WERI-Rb-1 (cell line): ENCODE data around the gene CTNNA1.

ENCODE experiments used
- DNase-seq: peaks from one replicate; pipeline ENCODE4 v3.0.0-alpha.2; 2020
- H3K27ac ChIP-seq: fragments of 250-450 bp; sonication (Bioruptor Pico); 2 replicates; pipeline ENCODE4 v1.5.1; 2020; ENCODE audit warnings: mild to moderate bottlenecking, moderate library complexity
- H3K27me3 ChIP-seq: fragments of 250-450 bp; sonication (Bioruptor Pico); 2 replicates; pipeline ENCODE4 v1.5.1; 2021; ENCODE audit warnings: mild to moderate bottlenecking, low read depth, moderate library complexity; ENCODE audit not compliant: insufficient read depth, severe bottlenecking
- H3K36me3 ChIP-seq: fragments of 250-450 bp; sonication (Bioruptor Pico); 2 replicates; pipeline ENCODE4 v1.5.1; 2020; ENCODE audit warnings: mild to moderate bottlenecking, moderate library complexity
- H3K4me3 ChIP-seq: 2 replicates; pipeline ENCODE4 v1.5.1; 2011; ENCODE audit warnings: low read depth, mild to moderate bottlenecking, control low read depth, low read length
- H3K9me3 ChIP-seq: fragments of 250-450 bp; sonication (Bioruptor Pico); 2 replicates; pipeline ENCODE4 v1.5.1; 2021; ENCODE audit warnings: mild to moderate bottlenecking, moderate library complexity; ENCODE audit not compliant: severe bottlenecking
- TF ChIP-seq, protein P1 (sequence below): IDR thresholded peaks from 2 replicates; pipeline ENCODE4 v1.5.1; 2011; ENCODE audit warnings: low read depth, mild to moderate bottlenecking, control low read depth, inconsistent platforms, low read length

Gene CTNNA1

DNA sequence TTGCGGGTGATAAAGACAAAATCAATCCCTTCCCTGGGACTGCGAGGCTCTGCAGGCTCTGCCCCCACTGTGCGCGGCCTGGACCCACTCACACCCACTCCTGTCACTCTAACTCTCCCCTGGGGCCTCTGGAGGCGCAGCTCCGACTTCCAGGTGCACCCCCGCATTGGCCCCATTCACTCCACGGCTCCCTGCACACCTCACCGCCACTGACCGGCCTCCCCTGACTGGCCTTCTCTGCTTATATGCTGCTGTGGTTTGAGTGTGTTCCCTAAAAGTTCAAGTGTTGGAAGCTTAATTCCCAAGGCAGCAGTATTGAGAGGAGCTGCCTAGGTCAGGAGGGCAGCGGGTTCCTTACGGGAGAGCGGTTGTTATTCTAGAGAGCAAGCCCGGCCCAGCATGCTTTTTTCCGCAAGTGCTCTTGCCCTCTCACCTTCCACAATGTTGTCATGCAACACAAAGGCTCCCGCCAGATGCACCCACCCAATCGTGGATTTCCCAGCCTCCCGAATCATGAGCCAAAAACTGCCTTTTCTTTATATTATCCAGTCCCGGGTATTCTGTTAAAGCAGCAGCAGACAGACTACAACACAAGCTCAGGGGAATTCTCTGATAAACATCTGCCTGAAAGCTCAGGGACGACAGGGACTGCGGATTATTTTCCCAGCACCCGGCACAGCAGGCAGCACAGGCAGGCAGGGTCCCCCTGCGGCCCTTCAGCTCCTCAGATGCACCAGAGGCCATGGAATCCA is 195.4 kb downstream of the CTNNA1 start:
- no peak for DNase-seq

DNA sequence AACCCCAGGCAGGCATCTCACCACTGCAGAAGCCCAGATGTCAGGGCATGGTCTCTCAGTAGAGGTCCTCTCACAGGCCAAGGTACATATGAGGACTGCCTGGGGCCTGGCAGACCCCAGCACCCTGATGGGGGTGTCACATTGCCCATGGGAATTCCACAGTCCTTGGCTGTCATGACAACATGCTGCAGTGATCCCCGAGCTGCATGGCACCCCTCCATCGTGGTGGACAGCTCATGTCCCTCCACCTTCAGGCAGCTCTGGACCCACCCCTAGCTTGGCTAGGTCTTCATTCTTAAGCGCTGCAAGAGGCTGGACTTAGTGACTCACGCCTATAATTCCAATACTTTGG is 196.0 kb downstream of the CTNNA1 start:
- DNase-seq, result no peak
- Histone ChIP-seq H3K27ac (no peak overlapping the region), H3K4me3 (no peak overlapping the region), H3K9me3 (no peaks in the 10 kb centered on the region), H3K27me3 (no peaks in the 10 kb centered on the region), H3K36me3 (peaks cover 19% of the 10 kb centered on the region)
- TF ChIP-seq, protein P1, sequence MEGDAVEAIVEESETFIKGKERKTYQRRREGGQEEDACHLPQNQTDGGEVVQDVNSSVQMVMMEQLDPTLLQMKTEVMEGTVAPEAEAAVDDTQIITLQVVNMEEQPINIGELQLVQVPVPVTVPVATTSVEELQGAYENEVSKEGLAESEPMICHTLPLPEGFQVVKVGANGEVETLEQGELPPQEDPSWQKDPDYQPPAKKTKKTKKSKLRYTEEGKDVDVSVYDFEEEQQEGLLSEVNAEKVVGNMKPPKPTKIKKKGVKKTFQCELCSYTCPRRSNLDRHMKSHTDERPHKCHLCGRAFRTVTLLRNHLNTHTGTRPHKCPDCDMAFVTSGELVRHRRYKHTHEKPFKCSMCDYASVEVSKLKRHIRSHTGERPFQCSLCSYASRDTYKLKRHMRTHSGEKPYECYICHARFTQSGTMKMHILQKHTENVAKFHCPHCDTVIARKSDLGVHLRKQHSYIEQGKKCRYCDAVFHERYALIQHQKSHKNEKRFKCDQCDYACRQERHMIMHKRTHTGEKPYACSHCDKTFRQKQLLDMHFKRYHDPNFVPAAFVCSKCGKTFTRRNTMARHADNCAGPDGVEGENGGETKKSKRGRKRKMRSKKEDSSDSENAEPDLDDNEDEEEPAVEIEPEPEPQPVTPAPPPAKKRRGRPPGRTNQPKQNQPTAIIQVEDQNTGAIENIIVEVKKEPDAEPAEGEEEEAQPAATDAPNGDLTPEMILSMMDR, result no peak

More for the DNA sequence above, 195.4 kb downstream of the CTNNA1 start:
- TF ChIP-seq, protein P1, result no peak
- Histone ChIP-seq H3K9me3 (no peaks in the 10 kb centered on the region), H3K36me3 (peaks cover 19% of the 10 kb centered on the region), H3K4me3 (no peak overlapping the region), H3K27me3 (no peaks in the 10 kb centered on the region), H3K27ac (no peak overlapping the region)

DNA sequence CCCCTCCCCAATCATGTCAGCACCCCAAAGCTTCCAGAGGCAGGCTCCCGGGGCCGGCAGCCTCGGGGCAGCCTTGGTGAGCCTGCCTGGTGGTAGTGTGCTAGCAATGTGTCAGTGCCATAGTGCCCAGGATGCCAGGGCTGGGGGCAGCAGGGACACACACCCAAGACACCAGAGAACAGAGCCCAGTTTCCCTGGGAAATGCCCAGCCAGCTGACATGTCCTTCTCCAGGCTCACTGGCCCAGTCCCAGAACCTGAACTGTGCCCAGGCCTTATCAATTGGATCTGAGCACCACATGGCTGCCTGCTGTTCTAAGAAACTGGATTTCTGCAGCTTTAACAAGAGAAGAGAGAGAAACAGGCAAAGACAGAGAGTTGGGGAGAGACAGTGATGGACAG is 196.8 kb downstream of the CTNNA1 start:
- H3K36me3 ChIP-seq, result peaks cover 19% of the 10 kb centered on the region

DNA sequence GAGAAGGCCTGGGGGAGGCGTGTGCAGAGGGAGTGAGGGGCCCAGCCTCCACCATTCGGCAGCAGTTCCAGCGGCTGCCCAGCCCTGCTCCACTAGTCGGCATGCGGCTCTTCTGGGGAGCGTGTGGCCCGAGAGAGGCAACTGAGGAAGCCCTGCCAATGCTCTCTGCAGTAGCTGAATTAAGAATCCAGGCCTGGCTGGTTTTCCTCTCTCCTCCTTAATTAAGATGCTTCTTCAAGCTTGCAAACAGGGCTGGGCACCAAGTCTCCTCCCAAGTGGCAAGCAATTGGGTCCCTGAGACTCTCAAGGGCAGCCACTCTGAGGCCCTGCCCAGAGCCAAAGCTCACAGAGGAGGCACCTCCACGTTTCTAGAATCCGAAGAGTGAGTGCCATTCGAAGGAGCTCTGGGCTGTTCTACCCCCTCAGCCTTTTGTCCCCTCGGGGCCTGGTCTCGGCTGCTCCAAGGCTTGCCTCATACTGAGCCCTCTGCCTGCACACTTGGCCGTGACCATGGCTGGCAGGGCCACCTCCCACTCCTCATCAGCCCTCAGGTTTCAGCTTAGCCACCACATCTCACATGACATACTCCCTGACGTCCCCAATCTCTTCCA is 197.3 kb downstream of the CTNNA1 start:
- Histone ChIP-seq H3K27ac (no peak overlapping the region), H3K4me3 (no peak overlapping the region)

More for the DNA sequence above, 196.8 kb downstream of the CTNNA1 start:
- no peak for DNase-seq
- H3K9me3 ChIP-seq, result no peaks in the 10 kb centered on the region
- H3K4me3 ChIP-seq, result no peak overlapping the region
- TF ChIP-seq, protein P1, result no peak
- no peak overlapping the region for H3K27ac ChIP-seq
- H3K27me3 ChIP-seq, result no peaks in the 10 kb centered on the region

DNA sequence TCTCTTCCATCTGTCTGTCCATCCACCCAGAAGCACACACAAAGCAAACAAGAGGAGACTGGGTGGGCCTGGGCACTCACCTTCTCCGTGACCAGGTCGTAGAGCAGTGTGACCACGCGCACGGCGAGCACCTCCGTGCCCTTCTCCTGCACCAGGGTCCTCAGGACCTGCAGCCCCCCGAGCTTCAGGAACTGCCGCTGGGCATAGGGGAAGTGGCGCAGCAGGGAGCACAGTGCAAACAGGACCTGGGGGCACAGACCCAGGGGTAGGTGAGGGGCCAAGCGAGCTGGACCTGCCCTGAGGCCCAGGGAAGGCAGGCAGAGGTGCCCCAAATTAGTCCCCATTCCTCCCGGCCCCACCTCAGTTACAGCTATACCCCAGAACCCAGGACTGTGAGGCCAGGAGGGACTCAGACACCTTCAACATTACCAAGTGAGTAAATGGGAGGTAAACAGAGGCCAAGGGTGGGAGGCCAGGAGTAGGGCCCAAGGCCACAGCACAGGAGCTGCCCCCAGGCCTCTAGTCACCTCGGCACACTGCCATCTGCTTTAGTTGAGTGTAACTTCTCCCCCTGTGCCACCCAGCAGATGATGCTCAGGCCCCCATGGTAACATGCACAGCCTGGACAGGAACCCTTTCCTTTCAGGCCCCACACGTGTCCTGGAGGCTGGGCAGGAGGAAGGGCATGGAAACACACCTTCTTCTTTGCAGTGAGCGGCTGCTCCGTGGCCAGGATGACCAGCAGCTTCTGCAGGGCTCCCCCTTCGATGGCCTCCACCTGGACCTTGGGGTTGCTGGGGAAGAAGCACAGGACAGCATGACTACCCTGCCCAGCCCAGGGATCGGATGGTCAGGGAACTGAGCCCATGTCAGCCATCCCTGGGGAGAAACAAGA is 198.1 kb downstream of the CTNNA1 start:
- no peaks in the 10 kb centered on the region for H3K9me3 ChIP-seq
- TF ChIP-seq, protein P1, result no peak
- DNase-seq, result no peak
- no peaks in the 10 kb centered on the region for H3K27me3 ChIP-seq
- peaks cover 16% of the 10 kb centered on the region for H3K36me3 ChIP-seq
- peak overlapping the region; percentile 81 for H3K27ac ChIP-seq
- no peak overlapping the region for H3K4me3 ChIP-seq

More for the DNA sequence above, 197.3 kb downstream of the CTNNA1 start:
- no peaks in the 10 kb centered on the region for H3K9me3 ChIP-seq
- DNase-seq, result no peak
- peaks cover 19% of the 10 kb centered on the region for H3K36me3 ChIP-seq
- TF ChIP-seq, protein P1, result no peak
- no peaks in the 10 kb centered on the region for H3K27me3 ChIP-seq
